Umbilical cord (tissue), 2 donors: ENCODE results near the gene SLC1A4. TPM values are rescaled to one million over a fixed set of nuclear protein-coding genes. Genes with fewer than 3 reads are reported as not detected.
A peak's percentile ranks its signal among the peaks of the same experiment; 100 is the strongest.
"Not testable (repeated sequence)": the region's sequence is repeated elsewhere in the genome, so short reads cannot be mapped to it uniquely, and the experiment has no call there.

Source experiments
- DNase-seq: peaks from one replicate; pipeline ENCODE4 v3.0.0-alpha.2; 2015; ENCODE audit warnings: low spot score
- total RNA-seq: library from RNA; depleted of rRNA; stranded (reverse); fragments of >200 nt; gene quantifications from one replicate; pipeline ENCODE4 v1.2.3, GENCODE V29; 2014; ENCODE audit warnings: low replicate concordance; ENCODE audit not compliant: insufficient read depth

Gene SLC1A4
- total RNA-seq, 1 donor from 2014 or later = 16.1 TPM

- DNase-seq = no peak
Measured at GRCh38 chr2:64992218-64992617, 3.0 kb downstream of the SLC1A4 start.

GRCh38 chr2:64992990-64993389 is 3.8 kb downstream of the SLC1A4 start:
- DNase-seq = no peak

GRCh38 chr2:64995041-64995440 is 5.8 kb downstream of the SLC1A4 start:
- no peak for DNase-seq

- DNase-seq = peak; percentile 86
Measured at GRCh38 chr2:64996871-64997307, 7.7 kb downstream of the SLC1A4 start.

- DNase-seq = peak; percentile 54
Measured at GRCh38 chr2:64998658-64999061, 9.5 kb downstream of the SLC1A4 start.

- no peak for DNase-seq
Measured at GRCh38 chr2:64999754-65000153, 10.6 kb downstream of the SLC1A4 start.

- DNase-seq = no peak
Measured at GRCh38 chr2:65000644-65001043, 11.4 kb downstream of the SLC1A4 start.

GRCh38 chr2:65003037-65003436 is 13.8 kb downstream of the SLC1A4 start:
- no peak for DNase-seq

GRCh38 chr2:65004232-65004631 is 15.0 kb downstream of the SLC1A4 start:
- DNase-seq = not testable (repeated sequence)

- DNase-seq = no peak
Measured at GRCh38 chr2:65013776-65014175, 24.6 kb downstream of the SLC1A4 start.

- no peak for DNase-seq
Measured at GRCh38 chr2:65015731-65016130, 26.5 kb downstream of the SLC1A4 start.

- DNase-seq = no peak
Measured at GRCh38 chr2:65016789-65017188, 27.6 kb downstream of the SLC1A4 start.

- peak; percentile 54 for DNase-seq
Measured at GRCh38 chr2:65017335-65017734, 28.1 kb downstream of the SLC1A4 start.

- peak; percentile 36 for DNase-seq
Measured at GRCh38 chr2:65018141-65018582, 29.0 kb downstream of the SLC1A4 start.

- DNase-seq = no peak
Measured at GRCh38 chr2:65019010-65019409, 29.8 kb downstream of the SLC1A4 start.

GRCh38 chr2:65019675-65020195 is 30.5 kb downstream of the SLC1A4 start:
- no peak for DNase-seq

GRCh38 chr2:65020251-65020650 is 31.1 kb downstream of the SLC1A4 start:
- not testable (repeated sequence) for DNase-seq

GRCh38 chr2:65020943-65021528 is 31.8 kb downstream of the SLC1A4 start:
- DNase-seq = no peak

GRCh38 chr2:65021709-65022108 is 32.5 kb downstream of the SLC1A4 start:
- DNase-seq = no peak

- no peak for DNase-seq
Measured at GRCh38 chr2:65022189-65022588, 33.0 kb downstream of the SLC1A4 start.

GRCh38 chr2:65023742-65024141 is 34.5 kb downstream of the SLC1A4 start:
- no peak for DNase-seq

GRCh38 chr2:65024149-65024829 is 35.1 kb downstream of the SLC1A4 start:
- DNase-seq = no peak

- DNase-seq = no peak
Measured at GRCh38 chr2:65025453-65026123, 36.4 kb downstream of the SLC1A4 start.
